HUES48 (cell line): Measurements from ENCODE around the gene MYL5.
A peak's percentile ranks its signal among the peaks of the same experiment; 100 is the strongest.

Source experiments
- H3K27ac ChIP-seq: one replicate; pipeline ENCODE4 v1.7.0; 2013; ENCODE audit warnings: low read depth, low read length, inconsistent platforms
- H3K27me3 ChIP-seq: 2 replicates; pipeline ENCODE4 v1.6.1; 2013; ENCODE audit warnings: mild to moderate bottlenecking, low read length; ENCODE audit not compliant: control insufficient read depth, insufficient read depth
- H3K36me3 ChIP-seq: 2 replicates; pipeline ENCODE4 v1.6.1; 2013; ENCODE audit warnings: low read length; ENCODE audit not compliant: control insufficient read depth, insufficient read depth
- H3K4me1 ChIP-seq: 2 replicates; pipeline ENCODE4 v1.6.1; 2013; ENCODE audit warnings: mild to moderate bottlenecking, low read length; ENCODE audit not compliant: control insufficient read depth, insufficient read depth
- H3K4me3 ChIP-seq: 2 replicates; pipeline ENCODE4 v1.5.1; 2013; ENCODE audit warnings: mild to moderate bottlenecking, low read depth, low read length
- H3K9ac ChIP-seq: 2 replicates; pipeline ENCODE4 v1.6.1; 2013; ENCODE audit warnings: mild to moderate bottlenecking, low read depth, low read length, moderate library complexity
- H3K9me3 ChIP-seq: 2 replicates; pipeline ENCODE4 v1.6.1; 2013; ENCODE audit warnings: low read length; ENCODE audit not compliant: control insufficient read depth, insufficient read depth

The MYL5 gene

DNA sequence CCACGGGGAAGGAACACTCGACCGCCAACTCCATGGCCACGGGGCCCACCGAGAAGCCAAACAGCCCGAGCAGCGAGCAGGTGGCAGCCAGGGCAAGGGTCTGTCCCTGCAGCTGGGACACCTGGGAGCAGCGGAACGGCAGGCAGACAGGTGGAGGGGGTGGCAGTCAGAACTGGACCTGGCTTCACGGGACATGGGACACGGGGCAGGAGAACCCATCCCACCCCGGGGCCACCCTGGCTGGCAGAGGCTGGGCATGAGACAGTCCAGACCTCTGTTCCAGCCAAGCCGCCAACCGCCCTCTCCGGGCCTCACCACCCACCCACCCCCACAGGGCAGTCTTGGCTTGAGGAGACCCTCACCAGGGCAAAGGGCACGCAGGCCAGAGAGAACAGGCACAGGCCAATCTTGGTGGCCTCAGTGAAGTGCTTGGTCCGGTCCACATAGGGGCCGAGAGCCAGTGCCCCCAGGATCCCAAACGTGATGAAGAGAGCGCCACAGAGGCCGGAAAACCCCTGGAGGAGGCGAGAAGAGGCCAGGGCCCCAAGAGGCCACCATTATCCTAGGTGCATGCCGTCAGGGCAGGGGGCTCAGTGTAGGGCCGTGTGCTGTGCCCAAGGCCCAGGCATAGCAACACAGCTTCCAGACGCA, 9.0 kb downstream of the MYL5 start:
- no peak overlapping the region for H3K27ac ChIP-seq

DNA sequence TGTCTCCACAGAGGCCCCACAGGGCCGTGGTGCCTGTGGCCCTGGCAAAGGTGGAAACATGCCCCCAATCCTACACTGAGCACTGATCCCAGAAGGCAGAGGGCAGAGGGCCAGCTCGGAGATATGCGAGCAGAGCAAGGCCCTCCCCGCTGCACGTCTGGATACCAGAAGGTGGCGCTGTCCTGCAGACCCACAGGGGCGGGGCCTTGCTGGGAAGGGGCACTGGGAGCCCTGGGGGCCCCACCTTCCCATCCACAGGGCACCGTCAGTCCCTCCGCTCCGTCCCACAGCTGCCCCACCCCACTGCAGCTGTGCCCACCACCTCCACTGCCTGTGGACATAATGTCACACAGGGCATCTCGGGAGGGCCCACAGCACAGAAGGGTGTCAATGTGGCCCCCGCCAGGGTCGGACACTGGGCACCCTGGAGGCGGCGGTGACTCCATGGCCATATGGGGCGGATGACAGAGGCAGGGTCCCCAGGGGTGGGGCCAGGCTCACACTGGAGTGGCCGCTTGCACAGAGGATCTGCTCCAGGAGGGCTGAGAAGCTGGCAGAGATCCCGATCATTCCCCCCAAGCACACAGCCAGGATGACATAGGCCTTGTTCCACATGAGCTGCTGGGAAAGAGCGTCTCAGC, 9.8 kb downstream of the MYL5 start:
- Histone ChIP-seq H3K27ac (no peak overlapping the region), H3K4me1 (peaks cover 18% of the 10 kb centered on the region; the same call in 1 of the 2 replicates), H3K9ac (no peak overlapping the region), H3K27me3 (no peaks in the 10 kb centered on the region), H3K4me3 (no peak overlapping the region), H3K9me3 (no peaks in the 10 kb centered on the region), H3K36me3 (no peaks in the 10 kb centered on the region)

More for the DNA sequence above, 9.0 kb downstream of the MYL5 start:
- Histone ChIP-seq H3K9ac (no peak overlapping the region), H3K4me3 (no peak overlapping the region), H3K27me3 (no peaks in the 10 kb centered on the region), H3K36me3 (no peaks in the 10 kb centered on the region), H3K9me3 (no peaks in the 10 kb centered on the region), H3K4me1 (peaks cover 14% of the 10 kb centered on the region; the same call in 1 of the 2 replicates)

DNA sequence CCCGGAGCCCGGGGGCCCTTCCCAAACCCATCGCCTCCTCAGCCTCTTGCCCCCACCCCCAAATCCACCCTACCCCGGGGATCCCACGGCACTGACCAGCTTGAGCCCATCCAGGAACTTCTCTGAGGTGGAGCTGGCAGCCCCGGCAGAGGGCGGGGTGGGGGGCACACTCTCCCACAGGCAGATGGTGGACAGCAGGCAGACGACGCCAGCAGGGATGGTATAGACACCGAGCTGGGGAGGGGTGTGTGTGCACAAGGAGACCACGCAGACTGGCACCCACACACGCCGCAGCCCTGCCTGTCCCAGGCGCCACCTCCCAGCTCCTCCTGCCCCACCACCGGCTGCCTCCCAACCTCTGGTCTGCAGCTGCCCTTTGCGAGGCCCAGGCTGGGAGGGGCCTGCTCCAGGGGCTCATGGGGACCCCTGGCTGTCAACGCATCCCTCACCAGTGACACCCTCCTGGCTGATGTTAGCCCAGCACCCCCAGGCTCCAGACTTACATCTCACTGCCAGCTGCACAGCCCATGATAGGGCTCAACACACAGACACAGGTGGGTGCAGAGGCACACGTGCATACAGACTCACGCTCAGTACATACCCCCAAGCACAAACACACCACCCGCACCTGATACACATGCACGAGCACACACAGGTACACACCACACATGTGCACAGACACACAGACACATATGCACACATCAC, 10.4 kb downstream of the MYL5 start:
- no peaks in the 10 kb centered on the region for H3K9me3 ChIP-seq
- no peak overlapping the region for H3K9ac ChIP-seq
- no peak overlapping the region for H3K27ac ChIP-seq
- H3K27me3 ChIP-seq: no peaks in the 10 kb centered on the region
- peaks cover 24% of the 10 kb centered on the region for H3K4me1 ChIP-seq
- H3K4me3 ChIP-seq: no peak overlapping the region
- no peaks in the 10 kb centered on the region for H3K36me3 ChIP-seq

DNA sequence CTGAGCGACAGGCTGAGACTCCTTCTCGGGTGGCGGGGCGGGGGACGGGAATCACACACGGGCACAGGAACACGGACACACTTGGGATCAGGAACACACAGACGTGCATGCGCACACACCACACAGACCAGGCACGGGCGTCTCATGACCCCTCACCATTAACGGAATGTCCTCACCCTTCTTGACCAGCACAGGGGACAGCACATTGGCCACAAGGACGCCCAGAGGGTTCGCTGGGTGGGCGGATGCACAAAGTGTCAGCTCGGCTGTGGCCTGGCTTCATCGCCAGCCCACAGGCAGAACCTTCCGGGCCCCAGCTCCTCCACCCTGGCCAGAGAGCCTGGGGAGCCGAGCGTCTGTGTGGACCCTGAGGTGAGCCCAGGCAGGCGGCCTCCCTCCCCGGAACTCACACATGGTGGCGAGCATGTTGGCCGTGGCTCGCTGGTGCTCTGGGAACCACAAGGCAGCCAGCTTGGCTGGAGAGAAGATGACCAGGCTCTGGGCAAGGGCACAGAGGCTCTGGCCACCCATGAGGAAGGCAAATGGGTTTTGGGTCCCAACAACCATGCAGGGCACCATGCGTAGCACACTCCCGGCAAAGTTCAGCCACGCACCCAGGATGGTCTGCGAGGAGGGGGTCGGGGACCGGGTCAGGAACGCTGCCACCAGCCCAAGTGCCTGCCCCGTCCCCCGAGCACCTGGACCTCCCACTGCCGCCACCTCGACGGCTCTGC, 11.5 kb downstream of the MYL5 start:
- Histone ChIP-seq H3K4me1 (peaks cover 18% of the 10 kb centered on the region), H3K27ac (no peak overlapping the region), H3K36me3 (no peaks in the 10 kb centered on the region), H3K27me3 (no peaks in the 10 kb centered on the region), H3K4me3 (no peak overlapping the region), H3K9ac (no peak overlapping the region), H3K9me3 (no peaks in the 10 kb centered on the region)

DNA sequence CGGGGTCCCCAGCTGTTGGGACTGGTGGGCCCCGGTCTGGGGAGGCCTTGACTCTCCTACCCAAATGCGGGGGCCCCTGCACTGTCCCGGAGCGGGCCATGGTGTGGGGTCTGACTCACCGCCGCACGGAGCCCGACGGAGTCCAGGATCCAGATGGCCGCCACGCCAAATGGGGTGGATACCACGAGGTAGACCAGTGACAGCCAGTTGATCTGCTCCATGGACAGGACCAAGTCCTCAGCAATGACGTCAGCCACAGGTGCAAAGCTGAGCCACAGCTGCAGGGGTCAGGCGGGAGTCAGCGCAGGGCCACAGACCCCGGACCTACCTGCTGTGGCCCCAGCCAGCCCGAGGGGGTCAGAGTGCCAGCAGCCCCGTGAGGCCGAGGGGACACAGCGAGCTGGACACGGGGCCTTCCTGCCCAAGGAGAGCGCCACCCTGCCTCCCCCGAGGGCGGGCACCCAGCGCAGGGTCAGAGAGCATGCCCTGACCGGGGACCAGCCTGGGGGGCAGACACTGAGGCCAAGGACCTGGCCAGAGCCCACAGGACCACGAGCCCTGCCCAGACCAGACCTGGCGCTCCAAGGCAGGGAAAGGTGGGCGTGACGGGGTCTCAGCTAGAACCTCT, 12.2 kb downstream of the MYL5 start:
- peaks cover 18% of the 10 kb centered on the region for H3K4me1 ChIP-seq
- H3K27ac ChIP-seq: no peak overlapping the region
- H3K9me3 ChIP-seq: no peaks in the 10 kb centered on the region
- no peak overlapping the region for H3K9ac ChIP-seq
- H3K4me3 ChIP-seq: no peak overlapping the region
- no peaks in the 10 kb centered on the region for H3K36me3 ChIP-seq
- no peaks in the 10 kb centered on the region for H3K27me3 ChIP-seq

DNA sequence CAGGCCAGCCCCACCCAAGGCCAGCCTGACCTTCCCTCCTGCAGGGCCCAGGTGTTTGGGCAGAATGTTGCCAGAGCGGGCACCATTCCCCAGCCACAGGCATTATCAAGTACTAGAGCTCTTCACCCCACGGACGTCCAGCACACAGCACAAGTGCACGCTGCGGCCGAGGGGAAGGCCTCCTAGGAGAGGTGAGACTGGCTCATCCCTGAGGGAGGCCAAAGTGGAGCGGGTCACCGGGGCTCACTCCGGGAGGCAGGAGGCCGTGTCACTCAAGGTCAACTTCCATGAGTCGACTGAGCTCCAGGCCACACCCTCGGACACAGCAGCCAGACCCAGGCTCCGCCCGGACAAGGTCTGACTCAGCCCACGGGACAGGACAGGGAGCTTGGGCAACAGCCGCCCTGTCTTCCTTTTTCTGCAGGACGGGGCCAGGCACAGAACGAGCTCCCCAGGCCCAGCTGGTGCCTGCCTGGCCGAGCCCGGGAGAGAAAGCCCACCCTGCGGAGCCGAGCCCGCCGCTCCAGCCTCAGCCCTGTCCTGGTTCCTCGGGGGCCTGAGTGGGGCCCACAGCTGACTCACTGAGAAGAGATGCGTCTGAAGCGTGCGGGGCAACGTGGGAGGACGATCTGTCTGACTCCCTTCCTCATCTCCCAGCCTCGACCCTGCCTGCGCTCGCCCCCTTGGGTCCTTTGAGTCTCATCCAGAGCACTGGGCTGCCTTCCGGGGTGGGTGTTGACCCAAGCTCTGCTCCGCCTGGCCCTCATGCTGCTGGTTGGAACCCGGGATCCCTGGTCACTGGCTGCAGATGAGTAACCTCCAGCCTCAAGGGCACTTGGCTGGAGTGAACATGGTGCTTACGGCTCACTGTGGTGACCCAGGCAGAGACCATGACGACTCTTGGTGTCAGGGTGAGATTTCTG, 13.0 kb downstream of the MYL5 start:
- H3K4me1 ChIP-seq: peaks cover 18% of the 10 kb centered on the region
- no peaks in the 10 kb centered on the region for H3K36me3 ChIP-seq
- H3K4me3 ChIP-seq: no peak overlapping the region
- H3K27me3 ChIP-seq: no peaks in the 10 kb centered on the region
- H3K9me3 ChIP-seq: no peaks in the 10 kb centered on the region
- H3K27ac ChIP-seq: no peak overlapping the region
- no peak overlapping the region for H3K9ac ChIP-seq

DNA sequence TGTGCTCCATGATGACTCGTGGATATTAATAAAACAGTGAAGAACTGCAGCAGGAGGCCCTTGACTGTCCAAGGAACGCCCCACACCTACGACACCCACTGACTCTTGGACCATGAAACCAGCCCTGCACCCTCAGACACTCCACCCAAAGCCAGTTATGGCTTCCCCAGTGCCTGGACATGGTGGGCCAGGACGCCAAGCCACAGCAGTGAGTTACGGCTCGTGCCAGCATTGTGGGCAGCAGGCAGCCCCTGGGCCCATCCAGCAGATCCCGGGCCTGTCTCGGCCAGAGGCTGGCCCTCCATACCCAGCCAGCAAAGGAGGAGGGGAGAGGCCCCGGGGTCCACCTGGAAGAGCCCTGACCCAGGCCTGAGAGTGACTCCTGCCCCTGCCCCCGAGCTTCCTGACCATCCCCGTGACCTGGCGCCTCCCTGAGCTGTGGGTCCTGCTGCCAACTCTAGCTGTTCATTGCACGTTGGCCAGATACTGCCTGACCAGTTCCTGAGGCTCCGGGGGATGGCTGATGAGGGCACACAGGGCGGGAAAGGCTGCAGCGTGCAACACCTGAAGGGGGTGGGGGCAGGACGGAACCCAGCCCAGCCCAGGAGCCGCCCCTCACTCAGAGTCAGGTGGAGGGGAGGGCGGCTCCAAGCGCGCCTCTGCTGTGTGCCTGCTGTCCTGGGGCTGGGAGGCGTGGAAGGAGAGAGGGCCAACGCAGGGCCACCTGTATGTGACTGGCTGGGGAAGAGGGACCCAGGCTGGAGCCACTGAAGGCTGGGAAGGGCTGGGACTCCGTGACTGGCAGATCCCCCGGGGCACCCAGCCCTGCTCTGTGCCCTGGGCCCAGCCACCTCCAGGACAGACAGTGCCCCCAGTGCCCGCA, 13.9 kb downstream of the MYL5 start:
- Histone ChIP-seq H3K36me3 (no peaks in the 10 kb centered on the region), H3K4me1 (peaks cover 21% of the 10 kb centered on the region), H3K27ac (no peak overlapping the region), H3K27me3 (no peaks in the 10 kb centered on the region), H3K4me3 (peak overlapping the region; percentile 63), H3K9ac (no peak overlapping the region), H3K9me3 (no peaks in the 10 kb centered on the region)

DNA sequence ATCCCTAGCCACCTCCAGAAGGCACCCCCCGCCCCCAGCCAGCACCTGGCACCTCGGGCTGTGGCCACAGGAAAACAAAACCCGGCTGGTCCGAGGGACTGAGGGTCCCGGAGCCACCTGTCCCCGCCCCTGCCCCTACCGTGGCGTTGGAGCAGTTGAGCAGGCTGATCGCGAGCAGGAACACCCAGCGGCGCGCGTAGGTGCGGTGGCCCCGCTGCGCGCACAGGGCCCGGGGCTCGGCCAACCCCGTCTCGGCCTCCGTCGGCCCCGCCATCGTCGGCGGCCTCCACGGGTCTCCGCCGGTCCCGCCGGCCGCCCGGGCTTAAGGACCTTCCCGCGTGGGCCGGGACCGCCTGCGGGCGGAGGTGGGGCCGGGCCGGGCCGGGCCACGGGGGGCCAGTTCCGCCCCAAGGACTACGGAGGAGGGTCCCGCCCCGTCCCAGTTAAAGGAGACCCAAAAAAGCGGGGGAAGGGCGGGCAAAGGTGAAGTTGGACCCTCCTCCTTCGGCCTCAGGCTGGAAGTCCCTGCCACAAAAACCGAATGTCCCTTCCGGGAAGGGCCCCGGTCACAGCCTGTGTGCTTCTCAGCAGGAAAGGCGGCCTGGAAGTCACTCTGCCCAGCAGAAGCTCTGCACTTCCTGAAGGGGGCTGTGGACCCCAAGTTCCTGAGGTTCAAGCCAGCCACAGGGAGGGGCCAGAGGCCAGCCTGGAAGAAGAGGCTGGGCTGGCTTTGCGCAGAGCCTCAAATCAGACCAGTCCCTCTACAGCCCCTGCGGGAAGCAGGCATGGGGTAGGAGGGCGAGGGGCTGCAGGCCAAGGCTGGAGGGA, 14.7 kb downstream of the MYL5 start, which contains the start of gene SLC49A3:
TSS of gene SLC49A3 (minus strand) at position 298 of the 828 bp plus-strand sequence. CDS start at position 274, 24 bp downstream.
- Histone ChIP-seq H3K4me3 (peak within 1 kb of the TSS; percentile 63), H3K27me3 (no peaks in the 10 kb centered on the region), H3K27ac (peak within 1 kb of the TSS; percentile 21), H3K36me3 (no peaks in the 10 kb centered on the region), H3K4me1 (peaks cover 19% of the 10 kb centered on the region), H3K9me3 (no peaks in the 10 kb centered on the region), H3K9ac (no peak within 1 kb of the TSS)

DNA sequence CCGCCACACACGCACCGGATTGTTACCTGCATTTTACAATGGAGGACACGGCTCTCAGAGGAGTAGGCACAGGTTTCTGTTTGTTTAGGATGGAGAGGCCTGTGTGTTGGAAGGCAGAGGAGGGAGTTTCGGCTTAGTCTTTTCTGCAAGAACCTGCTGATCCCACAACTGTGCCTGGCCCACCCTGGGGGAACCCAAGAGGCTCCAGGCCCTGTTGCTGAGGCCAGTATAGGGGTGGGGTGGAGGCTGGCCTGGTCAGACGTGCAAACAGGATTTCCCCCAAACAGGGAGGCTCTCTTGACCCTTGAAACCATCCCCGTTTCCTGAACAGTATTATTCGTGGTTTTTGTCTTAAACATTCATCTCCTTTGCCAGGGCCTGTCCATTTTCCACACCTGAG, 15.4 kb downstream of the MYL5 start:
- H3K27ac ChIP-seq: no peak overlapping the region
- no peaks in the 10 kb centered on the region for H3K9me3 ChIP-seq
- H3K9ac ChIP-seq: no peak overlapping the region
- no peaks in the 10 kb centered on the region for H3K27me3 ChIP-seq
- H3K4me1 ChIP-seq: peaks cover 19% of the 10 kb centered on the region
- no peaks in the 10 kb centered on the region for H3K36me3 ChIP-seq
- H3K4me3 ChIP-seq: peak overlapping the region; percentile 63; the same call in 1 of the 2 replicates
